ENCODE data around the gene PPP1CB.
"Not testable (repeated sequence)": the region's sequence is repeated elsewhere in the genome, so short reads cannot be mapped to it uniquely, and the experiment has no call there.

Gene PPP1CB

GRCh38 chr2:28780496-28780895 is 28.9 kb downstream of the PPP1CB start:
- DNase-seq = no peak

GRCh38 chr2:28782423-28782822 is 30.8 kb downstream of the PPP1CB start:
- no peak for DNase-seq

DNA sequence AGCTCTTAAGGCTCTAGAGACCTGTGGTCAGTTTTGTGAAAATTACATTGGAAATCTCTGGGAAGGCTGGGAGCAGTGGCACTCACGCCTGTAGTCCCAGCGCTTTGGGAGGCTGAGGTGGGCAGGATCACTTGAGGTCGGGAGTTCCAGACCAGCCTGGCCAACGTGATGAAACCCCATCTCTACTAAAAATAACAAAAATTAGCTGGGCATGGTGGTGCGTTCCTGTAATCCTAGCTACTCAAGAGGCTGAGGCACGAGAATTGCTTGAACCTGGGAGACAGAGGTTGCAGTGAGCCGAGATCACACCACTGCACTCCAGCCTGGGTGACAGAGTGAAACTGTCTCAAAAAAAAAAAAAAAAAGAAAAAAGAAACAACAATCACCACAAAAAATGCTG is 32.9 kb downstream of the PPP1CB start:
- not testable (repeated sequence) for DNase-seq

DNA sequence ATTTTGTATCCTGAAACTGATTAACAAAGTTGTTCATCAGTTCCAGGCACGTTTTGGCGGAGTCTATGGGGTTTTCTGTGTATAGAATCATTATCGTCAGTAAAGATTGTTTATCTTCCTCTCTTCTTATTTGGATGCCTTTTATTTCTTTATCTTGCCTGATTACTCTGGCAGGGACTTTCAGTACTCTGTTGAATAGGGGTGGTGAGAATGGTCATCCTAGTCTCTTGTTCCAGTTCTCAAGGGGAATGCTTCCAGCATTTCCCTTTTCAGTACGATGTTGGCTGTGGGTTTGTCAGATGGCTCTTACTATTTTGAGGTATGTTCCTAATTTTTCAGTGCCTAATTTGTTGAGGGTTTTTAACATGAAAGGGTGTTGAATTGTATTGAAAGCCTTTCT is 45.0 kb downstream of the PPP1CB start:
- no peak for DNase-seq

DNA sequence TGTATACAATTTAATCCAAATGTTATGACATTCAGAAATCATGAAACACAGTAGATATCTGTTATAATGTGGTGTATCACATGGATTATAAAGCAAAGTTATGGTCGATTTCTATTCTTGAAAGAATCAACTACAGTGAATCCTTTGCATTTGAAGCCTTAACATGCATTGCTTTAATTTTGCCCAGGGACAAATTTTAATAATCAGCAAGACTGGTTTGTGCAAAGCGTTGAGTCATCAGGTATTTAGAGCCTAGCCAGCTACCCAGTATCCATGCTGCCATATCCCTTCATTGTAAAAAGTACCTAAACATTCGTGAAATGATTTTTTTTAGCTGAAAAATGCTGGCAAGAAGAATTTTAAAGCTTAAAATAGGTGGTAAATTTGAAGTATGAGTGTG is 50.1 kb downstream of the PPP1CB start:
- DNase-seq = no peak

- no peak for DNase-seq
These were observed 51.4 kb downstream of the PPP1CB start for GRCh38 chr2:28802975-28803429.

GRCh38 chr2:28809927-28810326 is 58.3 kb downstream of the PPP1CB start:
- DNase-seq = no peak

GRCh38 chr2:28810384-28811285 is 59.0 kb downstream of the PPP1CB start, which contains the start of gene SPDYA:
Gene SPDYA, plus strand, starts transcription at chr2:28810834. Its CDS starts 5,181 bp downstream, at chr2:28816015.
- DNase-seq = no peak

- no peak for DNase-seq
These were observed 66.4 kb downstream of the PPP1CB start for GRCh38 chr2:28818053-28818452.

GRCh38 chr2:28821295-28821958 is 69.8 kb downstream of the PPP1CB start:
- peak; percentile 52 for DNase-seq

GRCh38 chr2:28822036-28822435 is 70.4 kb downstream of the PPP1CB start:
- DNase-seq = no peak

- DNase-seq = no peak
These were observed 72.6 kb downstream of the PPP1CB start for GRCh38 chr2:28824207-28824606.

- DNase-seq = no peak
These were observed 73.2 kb downstream of the PPP1CB start for GRCh38 chr2:28824870-28825269.

- DNase-seq = no peak
These were observed 76.8 kb downstream of the PPP1CB start for GRCh38 chr2:28828382-28828781.

DNA sequence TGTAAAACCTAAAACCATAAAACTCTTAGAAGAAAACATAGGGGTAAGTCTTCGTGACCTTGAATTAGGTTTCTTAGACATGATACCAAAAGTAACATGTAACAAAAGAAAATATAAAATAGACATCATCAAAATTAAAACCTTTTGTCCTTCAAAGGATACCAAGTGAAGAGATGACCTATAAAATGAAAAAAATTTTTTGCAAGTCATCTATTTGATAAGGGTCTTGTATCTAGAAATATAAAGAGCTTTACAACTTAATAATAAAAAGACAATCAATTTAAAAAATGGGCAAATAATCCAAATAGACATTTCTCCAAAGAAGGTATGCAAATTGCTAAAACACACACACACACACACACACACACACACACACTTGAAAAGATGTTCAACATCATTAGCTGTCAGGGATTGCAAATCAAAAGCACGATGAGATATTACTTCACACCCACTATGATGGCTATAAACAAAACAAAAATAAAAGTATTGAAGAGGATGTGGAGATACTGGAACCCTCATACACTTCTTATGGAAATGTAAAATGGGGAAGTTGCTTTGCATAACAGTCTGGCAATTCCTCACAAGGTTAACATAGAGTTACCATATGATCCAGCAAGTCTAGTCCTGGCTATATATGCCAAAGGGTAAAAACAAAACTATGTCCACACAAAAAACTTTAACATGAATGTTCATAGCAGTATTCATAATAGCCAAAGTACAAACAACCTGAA is 82.3 kb downstream of the PPP1CB start:
- DNase-seq = no peak

DNA sequence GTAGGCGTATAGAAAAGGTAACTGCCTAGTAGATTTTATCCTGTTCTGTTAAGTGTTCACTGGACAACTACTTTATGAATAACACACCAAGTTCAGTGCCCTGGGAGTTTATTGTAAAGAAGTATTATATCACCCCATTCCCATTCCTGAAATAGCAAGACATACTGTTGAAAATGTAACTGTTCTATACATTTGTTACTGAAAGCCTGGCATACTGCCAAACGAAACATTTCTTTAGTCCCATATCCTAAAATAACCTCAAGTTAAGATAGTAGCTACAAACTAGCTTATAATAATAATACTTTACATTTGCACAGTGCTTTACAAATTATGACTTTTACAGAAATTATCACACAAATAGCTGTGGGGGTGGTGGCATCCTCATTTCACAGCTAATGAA is 84.2 kb downstream of the PPP1CB start:
- DNase-seq = no peak

DNA sequence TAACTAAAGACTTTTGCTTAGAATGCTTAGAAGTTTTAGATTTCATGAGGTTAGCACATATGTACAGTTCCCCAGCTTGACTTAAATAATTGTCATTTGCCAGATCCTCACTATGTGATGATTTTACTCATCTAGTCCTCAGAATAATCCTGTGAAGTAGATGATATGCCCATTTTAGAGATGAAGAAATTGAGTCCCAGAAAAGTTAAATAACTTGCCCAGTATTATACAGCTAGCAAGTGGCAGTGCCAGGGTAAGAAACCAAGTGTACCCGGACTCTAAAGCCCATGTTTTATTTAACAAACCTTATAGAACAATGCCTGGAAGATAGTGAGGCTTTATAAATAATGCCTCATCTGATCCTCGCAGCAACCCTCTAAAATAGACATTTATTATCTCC is 87.3 kb downstream of the PPP1CB start:
- no peak for DNase-seq

DNA sequence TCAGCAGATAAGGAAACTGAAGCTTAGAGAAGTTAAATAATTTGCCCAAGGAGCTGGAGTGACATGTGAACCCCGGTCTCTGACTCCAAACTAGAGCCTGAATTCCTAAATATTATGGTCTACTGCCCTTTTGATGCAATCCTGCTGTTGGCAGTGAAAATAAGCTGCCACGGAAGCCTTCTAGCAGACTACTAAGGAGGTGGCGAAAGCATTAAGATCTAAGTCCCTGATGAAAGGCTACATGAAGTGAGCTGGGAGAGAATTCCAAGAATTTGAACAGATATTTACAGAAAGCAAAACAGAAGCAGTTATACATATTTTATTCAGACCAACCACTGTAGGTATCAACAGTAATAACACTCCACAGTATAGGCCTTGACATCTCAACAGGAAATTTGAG is 90.4 kb downstream of the PPP1CB start:
- no peak for DNase-seq

Measured in NCI-H1436 (cell line).